GM12878 (cell line): ENCODE measurements around the gene EMP1. TPM values are rescaled to one million over a fixed set of nuclear protein-coding genes. Genes with fewer than 3 reads are reported as not detected.

Source experiments
- FOXK2 ChIP-seq: fragments of 450-650 bp; IDR thresholded peaks from 2 replicates; pipeline ENCODE4 v1.6.1; 2017; ENCODE audit warnings: mild to moderate bottlenecking, moderate library complexity
- NFYB ChIP-seq: IDR thresholded peaks from 2 replicates; pipeline ENCODE4 v1.6.1; 2011; ENCODE audit warnings: low read depth, mild to moderate bottlenecking, low read length, improper control_type of control experiment, moderate library complexity; ENCODE audit not compliant: insufficient read depth
- SREBF1 ChIP-seq: IDR thresholded peaks from 2 replicates; pipeline ENCODE4 v1.6.1; 2012; ENCODE audit warnings: mild to moderate bottlenecking, low read length
- polyA plus RNA-seq, 11 experiments: library from polyadenylated mRNA; depleted of rRNA in 4 of 11; unstranded in 6 of 11; stranded (reverse) in 5 of 11; fragments of >200 nt; fragmentation: Nextera tagmentation in 4 of 11; fragmentation: Illumina TruSeq in 1 of 11; extraction: Ambion mirVana in 4 of 11; extraction: Trizol in 1 of 11; gene quantifications; 1 replicate in 1 of 11; 2 replicates in 10 of 11; pipeline versions ENCODE4 v1.2.1 to v1.2.3, GENCODE V29; 2011 to 2016; ENCODE audit warnings: inconsistent platforms in 2 of 11, missing spikeins in 2 of 11, low read depth in 1 of 11
- total RNA-seq, 4 experiments: library from RNA; depleted of rRNA in 3 of 4; stranded (reverse); fragments of >200 nt in 3 of 4; fragmentation: Illumina TruSeq in 1 of 4; extraction: Trizol in 1 of 4; gene quantifications; 2 replicates each; pipeline versions ENCODE4 v1.2.1 to v1.2.3, GENCODE V29; 2013 to 2021
- TF ChIP-seq, protein P1 (sequence below): fragments of 450-650 bp; IDR thresholded peaks from 2 replicates; pipeline ENCODE4 v1.6.1; 2018; ENCODE audit warnings: borderline replicate concordance, mild to moderate bottlenecking; ENCODE audit not compliant: partially characterized antibody
- TF ChIP-seq, protein P2 (sequence below): fragments of 450-650 bp; formaldehyde crosslinking; IDR thresholded peaks from 2 replicates; pipeline ENCODE4 v1.4.0; 2020; ENCODE audit warnings: mild to moderate bottlenecking, moderate library complexity

Gene EMP1
- total and polyA plus RNA-seq, 10 of the 15 experiments (the other 5 are each of a cell fraction or from before 2014, with no cell fraction given): 0.09 to 0.90 (median 0.25) TPM; not detected in 1

DNA sequence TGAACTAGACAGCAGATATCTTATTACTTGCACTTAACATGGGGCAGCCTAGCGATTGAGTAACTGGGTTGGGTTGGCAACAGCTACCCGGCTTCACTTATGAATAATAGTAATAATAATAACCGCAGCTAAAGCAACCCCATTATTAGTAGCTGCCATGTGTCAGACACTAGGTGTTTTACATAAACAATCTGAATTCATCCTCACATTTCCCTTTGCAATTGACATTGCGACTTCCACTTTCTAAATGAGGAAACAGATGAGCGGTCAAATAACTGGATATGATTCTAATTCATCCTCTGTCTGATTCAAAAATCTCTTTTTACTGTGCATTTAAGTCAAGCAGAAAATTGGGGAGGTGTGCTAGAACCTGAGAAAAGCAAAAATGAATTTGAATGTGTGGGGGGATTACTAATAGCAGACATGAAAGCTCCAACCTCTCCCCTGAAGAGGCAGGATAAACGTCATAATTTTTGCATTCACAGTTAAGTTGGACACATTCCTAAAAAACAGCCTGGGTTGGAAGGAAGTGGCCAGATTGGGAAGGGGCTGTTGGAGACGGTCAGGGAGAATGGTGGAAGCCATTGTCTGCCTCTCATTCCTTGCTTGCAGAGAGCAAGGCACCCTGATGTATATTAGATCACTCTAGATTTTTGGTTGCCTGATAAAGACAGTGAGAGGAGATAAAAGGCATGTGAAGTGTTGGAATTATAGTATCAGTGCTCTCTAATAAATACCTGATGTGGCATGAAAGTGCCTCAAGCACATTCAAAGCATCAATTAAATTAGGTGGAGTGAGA is 13.1 kb downstream of the EMP1 start (continued):
- TF ChIP-seq, protein P1, sequence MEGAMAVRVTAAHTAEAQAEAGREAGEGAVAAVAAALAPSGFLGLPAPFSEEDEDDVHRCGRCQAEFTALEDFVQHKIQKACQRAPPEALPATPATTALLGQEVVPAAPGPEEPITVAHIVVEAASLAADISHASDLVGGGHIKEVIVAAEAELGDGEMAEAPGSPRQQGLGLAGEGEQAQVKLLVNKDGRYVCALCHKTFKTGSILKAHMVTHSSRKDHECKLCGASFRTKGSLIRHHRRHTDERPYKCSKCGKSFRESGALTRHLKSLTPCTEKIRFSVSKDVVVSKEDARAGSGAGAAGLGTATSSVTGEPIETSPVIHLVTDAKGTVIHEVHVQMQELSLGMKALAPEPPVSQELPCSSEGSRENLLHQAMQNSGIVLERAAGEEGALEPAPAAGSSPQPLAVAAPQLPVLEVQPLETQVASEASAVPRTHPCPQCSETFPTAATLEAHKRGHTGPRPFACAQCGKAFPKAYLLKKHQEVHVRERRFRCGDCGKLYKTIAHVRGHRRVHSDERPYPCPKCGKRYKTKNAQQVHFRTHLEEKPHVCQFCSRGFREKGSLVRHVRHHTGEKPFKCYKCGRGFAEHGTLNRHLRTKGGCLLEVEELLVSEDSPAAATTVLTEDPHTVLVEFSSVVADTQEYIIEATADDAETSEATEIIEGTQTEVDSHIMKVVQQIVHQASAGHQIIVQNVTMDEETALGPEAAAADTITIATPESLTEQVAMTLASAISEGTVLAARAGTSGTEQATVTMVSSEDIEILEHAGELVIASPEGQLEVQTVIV: no peak
- TF ChIP-seq SREBF1: no peak
- TF ChIP-seq, protein P2, sequence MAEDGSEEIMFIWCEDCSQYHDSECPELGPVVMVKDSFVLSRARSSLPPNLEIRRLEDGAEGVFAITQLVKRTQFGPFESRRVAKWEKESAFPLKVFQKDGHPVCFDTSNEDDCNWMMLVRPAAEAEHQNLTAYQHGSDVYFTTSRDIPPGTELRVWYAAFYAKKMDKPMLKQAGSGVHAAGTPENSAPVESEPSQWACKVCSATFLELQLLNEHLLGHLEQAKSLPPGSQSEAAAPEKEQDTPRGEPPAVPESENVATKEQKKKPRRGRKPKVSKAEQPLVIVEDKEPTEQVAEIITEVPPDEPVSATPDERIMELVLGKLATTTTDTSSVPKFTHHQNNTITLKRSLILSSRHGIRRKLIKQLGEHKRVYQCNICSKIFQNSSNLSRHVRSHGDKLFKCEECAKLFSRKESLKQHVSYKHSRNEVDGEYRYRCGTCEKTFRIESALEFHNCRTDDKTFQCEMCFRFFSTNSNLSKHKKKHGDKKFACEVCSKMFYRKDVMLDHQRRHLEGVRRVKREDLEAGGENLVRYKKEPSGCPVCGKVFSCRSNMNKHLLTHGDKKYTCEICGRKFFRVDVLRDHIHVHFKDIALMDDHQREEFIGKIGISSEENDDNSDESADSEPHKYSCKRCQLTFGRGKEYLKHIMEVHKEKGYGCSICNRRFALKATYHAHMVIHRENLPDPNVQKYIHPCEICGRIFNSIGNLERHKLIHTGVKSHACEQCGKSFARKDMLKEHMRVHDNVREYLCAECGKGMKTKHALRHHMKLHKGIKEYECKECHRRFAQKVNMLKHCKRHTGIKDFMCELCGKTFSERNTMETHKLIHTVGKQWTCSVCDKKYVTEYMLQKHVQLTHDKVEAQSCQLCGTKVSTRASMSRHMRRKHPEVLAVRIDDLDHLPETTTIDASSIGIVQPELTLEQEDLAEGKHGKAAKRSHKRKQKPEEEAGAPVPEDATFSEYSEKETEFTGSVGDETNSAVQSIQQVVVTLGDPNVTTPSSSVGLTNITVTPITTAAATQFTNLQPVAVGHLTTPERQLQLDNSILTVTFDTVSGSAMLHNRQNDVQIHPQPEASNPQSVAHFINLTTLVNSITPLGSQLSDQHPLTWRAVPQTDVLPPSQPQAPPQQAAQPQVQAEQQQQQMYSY (CRISPR knock-in tag): no peak
- TF ChIP-seq FOXK2: no peak
- no peak for TF ChIP-seq NFYB
